Measurements from ENCODE around the gene ARHGAP45. TPM values are rescaled to one million over a fixed set of nuclear protein-coding genes. Genes with fewer than 3 reads are reported as not detected.

ARHGAP45 gene
- total RNA-seq, 1 donor from 2014 or later = 1.2 TPM

GRCh38 chr19:1038978-1039645 lies 27.9 kb upstream of the ARHGAP45 start:
- no peak for FAIRE-seq

GRCh38 chr19:1039646-1040475 lies 27.1 kb upstream of the ARHGAP45 start, which contains the start of gene ABCA7:
TSS of gene ABCA7 (plus strand) at chr19:1040107. CDS start at chr19:1041362, 1,255 bp downstream.
- DNase-seq (ENCODE audit: low spot score in 2 of 2) (peak; percentile 87 to 96), FAIRE-seq (no peak)

More at GRCh38 chr19:1038978-1039645, 27.9 kb upstream of the ARHGAP45 start:
- DNase-seq (ENCODE audit: low spot score in 2 of 2) = no peak

GRCh38 chr19:1040476-1041271 lies 26.3 kb upstream of the ARHGAP45 start:
- FAIRE-seq = no peak
- DNase-seq (ENCODE audit: low spot score in 2 of 2) = peak; percentile 94 to 97

- DNase-seq (ENCODE audit: low spot score in 2 of 2) (no peak), FAIRE-seq (no peak)
Observed at GRCh38 chr19:1041272-1041834, 25.6 kb upstream of the ARHGAP45 start.

GRCh38 chr19:1041835-1042685 lies 24.9 kb upstream of the ARHGAP45 start:
- no peak for FAIRE-seq
- no peak for DNase-seq (ENCODE audit: low spot score in 2 of 2)

- DNase-seq (ENCODE audit: low spot score in 2 of 2) = no peak
- FAIRE-seq = no peak
Observed at GRCh38 chr19:1042689-1043511, 24.1 kb upstream of the ARHGAP45 start.

- FAIRE-seq = no peak
- DNase-seq (ENCODE audit: low spot score in 2 of 2) = no peak
Observed at GRCh38 chr19:1045247-1045603, 21.7 kb upstream of the ARHGAP45 start.

GRCh38 chr19:1046117-1046626 lies 20.8 kb upstream of the ARHGAP45 start:
- no peak for FAIRE-seq

GRCh38 chr19:1046836-1047695 lies 19.9 kb upstream of the ARHGAP45 start:
- no peak for DNase-seq (ENCODE audit: low spot score in 2 of 2)
- FAIRE-seq = no peak

More at GRCh38 chr19:1046117-1046626, 20.8 kb upstream of the ARHGAP45 start:
- no peak for DNase-seq (ENCODE audit: low spot score in 2 of 2)

GRCh38 chr19:1047696-1048147 lies 19.2 kb upstream of the ARHGAP45 start:
- no peak for FAIRE-seq
- no peak for DNase-seq (ENCODE audit: low spot score in 2 of 2)

- FAIRE-seq (no peak), DNase-seq (ENCODE audit: low spot score in 2 of 2) (no peak)
Observed at GRCh38 chr19:1049106-1049505, 17.9 kb upstream of the ARHGAP45 start.

GRCh38 chr19:1049800-1050199 lies 17.2 kb upstream of the ARHGAP45 start:
- DNase-seq (ENCODE audit: low spot score in 2 of 2) (no peak), FAIRE-seq (no peak)

GRCh38 chr19:1050989-1051788 lies 15.8 kb upstream of the ARHGAP45 start:
- no peak for FAIRE-seq
- no peak for DNase-seq (ENCODE audit: low spot score in 2 of 2)

- FAIRE-seq (no peak), DNase-seq (ENCODE audit: low spot score in 2 of 2) (no peak)
Observed at GRCh38 chr19:1051791-1052190, 15.2 kb upstream of the ARHGAP45 start.

GRCh38 chr19:1052349-1052975 lies 14.5 kb upstream of the ARHGAP45 start:
- FAIRE-seq (no peak), DNase-seq (ENCODE audit: low spot score in 2 of 2) (no peak)

Measured in frontal cortex (tissue), 4 donors.